Pancreas (tissue), 10 donors: ENCODE measurements around the gene ERMAP. TPM values are rescaled to one million over a fixed set of nuclear protein-coding genes. Genes with fewer than 3 reads are reported as not detected.

Experiments used
- ATAC-seq, 4 donors: fragments of 200-7000 bp; cut with Tn5 transposase; one replicate each; pipeline versions ENCODE4 v1.8.0 to v1.9.1; 2020; ENCODE audit warnings: mild to moderate bottlenecking in 4 of 4, moderate library complexity in 4 of 4
- DNase-seq, 6 donors: peaks; one replicate each; pipeline ENCODE4 v3.0.0-alpha.2; 2020
- FAIRE-seq: peaks from 2 replicates; lab custom pipeline; 2012; peaks lifted over from hg19 to GRCh38; lab: Jason Lieb, UNC
- H3K27ac ChIP-seq, 4 donors: fragments of 200-600 bp; sonication (generic); 1 replicate in 3 of 4; 2 replicates in 1 of 4; pipeline versions ENCODE4 v1.5.0 to v1.8.0; 2020
- H3K27me3 ChIP-seq, 4 donors: fragments of 200-600 bp; one replicate each; pipeline ENCODE4 v1.8.0; 2021
- H3K36me3 ChIP-seq, 3 donors: fragments of 200-600 bp; sonication (generic) in 1 of 3; one replicate each; pipeline versions ENCODE4 v1.5.0 to v1.8.0; 2020 to 2021
- H3K4me1 ChIP-seq, 3 donors: fragments of 200-600 bp; one replicate each; pipeline ENCODE4 v1.8.0; 2021
- H3K4me3 ChIP-seq, 4 donors: fragments of 200-600 bp; sonication (generic) in 2 of 4; one replicate each; pipeline versions ENCODE4 v1.5.0 to v1.8.0; 2020 to 2021
- H3K9me3 ChIP-seq, 4 donors: fragments of 200-600 bp; one replicate each; pipeline ENCODE4 v1.8.0; 2021
- whole genome bisulfite sequencing, 2 donors: extraction: QIAGEN DNeasy Blood & Tissue Kit; methylation state at CpG; one replicate each; pipeline ENCODE4 v1.1.7; 2013; 5-methylcytosine and 5-hydroxymethylcytosine counted together
- intact Hi-C, 3 donors: fragments of 100-400 bp; cut with DNase I; formaldehyde crosslinking; loops; one replicate each; pipeline versions ENCODE4 v1.11.1 to v1.14.2; 2022
- polyA plus RNA-seq, 2 donors: library from polyadenylated mRNA; stranded (reverse); fragments of 200-250 nt; gene quantifications; one replicate each; pipeline ENCODE4 v1.2.3, GENCODE V29; 2013
- total RNA-seq, 6 donors: library from RNA; stranded (reverse); fragmentation: NEBNext Ultra II Directional in 4 of 6; extraction: Animal tissue kit (Norgen Biotek cat#: 25700) in 4 of 6; gene quantifications; one replicate each; pipeline versions ENCODE4 v1.2.1 to v1.2.4, GENCODE V29; 2021 to 2023
- TF ChIP-seq, protein P1 (sequence below), 4 donors: fragments of 200-600 bp; sonication (generic) in 3 of 4; IDR thresholded peaks; one replicate each; pipeline versions ENCODE4 v1.5.0 to v1.8.0; 2021; ENCODE audit warnings: antibody characterized with exemption in 4 of 4
- donor health status: healthy with polysubstance abuse.
- donor health status: DM: no; HTN: no; CAD: no; lungs with moderate emphysema.
- donor health status: DM: no; HTN: no; CAD: no.
- donor health status: control.
- donor health status: control.
- donor health status: Bipolar disorder and iron deficiency.
- donor health status: DM: yes; HTN: yes; CAD: no.
- donor health status: DM: no; HTN: no; CAD: no.
- donor health status: DM: no; HTN: no; CAD: no.
- donor health status: DM: yes; HTN: yes; CAD: no.

ERMAP gene
- total and polyA plus RNA-seq, 8 donors: 4.8 to 11.2 (median 8.5) TPM

DNA sequence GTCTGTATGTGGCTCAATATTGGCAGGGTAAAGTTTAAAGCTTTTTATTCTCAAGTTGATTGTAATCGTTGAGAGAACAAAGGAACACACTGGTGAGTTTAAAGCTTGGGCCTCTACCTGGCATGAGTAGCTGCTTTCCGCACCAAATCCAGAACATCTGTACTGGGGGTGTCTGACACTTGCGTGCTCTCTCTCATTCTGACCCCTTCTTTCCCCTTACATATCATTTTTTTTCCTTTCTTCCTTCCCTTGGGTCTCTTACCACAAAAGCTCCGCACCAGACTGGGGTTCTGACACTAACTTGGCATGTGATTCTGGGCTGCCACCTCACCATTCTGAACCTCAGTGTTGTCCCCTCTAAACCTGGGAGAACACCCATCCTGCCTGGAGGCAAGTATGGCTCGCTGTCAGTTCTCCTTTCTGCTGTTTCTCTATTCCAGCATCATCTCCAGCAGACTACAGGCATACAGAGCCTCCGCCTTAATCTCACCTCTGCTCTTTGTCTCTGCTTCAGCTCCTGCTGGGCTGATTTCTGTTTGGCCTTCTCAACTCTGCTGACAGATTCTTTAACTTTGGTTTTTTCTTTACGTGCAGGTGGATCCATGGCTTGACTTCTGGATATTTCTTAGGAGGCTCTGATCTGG lies 859 bp upstream of the ERMAP start:
- intact Hi-C loops: no loop called here
- no peak for DNase-seq
- H3K4me3 ChIP-seq: peak overlapping the region; percentile 55 to 69 (median 64)
- peaks cover 0 to 24% (median 7%) of the 10 kb centered on the region in 3 donors for H3K4me1 ChIP-seq
- WGBS, 2 donors: 49 to 50% methylated on average over 7 of the region's 7 CpGs
- ATAC-seq: peak in 2 of 4 donors; percentile 4 to 8
- H3K27ac ChIP-seq: peak overlapping the region; percentile 88 to 97 (median 93)
- H3K27me3 ChIP-seq: no peaks in the 10 kb centered on the region
- no peaks in the 10 kb centered on the region for H3K9me3 ChIP-seq
- no peaks in the 10 kb centered on the region for H3K36me3 ChIP-seq
- no peak for FAIRE-seq
- TF ChIP-seq, protein P1, sequence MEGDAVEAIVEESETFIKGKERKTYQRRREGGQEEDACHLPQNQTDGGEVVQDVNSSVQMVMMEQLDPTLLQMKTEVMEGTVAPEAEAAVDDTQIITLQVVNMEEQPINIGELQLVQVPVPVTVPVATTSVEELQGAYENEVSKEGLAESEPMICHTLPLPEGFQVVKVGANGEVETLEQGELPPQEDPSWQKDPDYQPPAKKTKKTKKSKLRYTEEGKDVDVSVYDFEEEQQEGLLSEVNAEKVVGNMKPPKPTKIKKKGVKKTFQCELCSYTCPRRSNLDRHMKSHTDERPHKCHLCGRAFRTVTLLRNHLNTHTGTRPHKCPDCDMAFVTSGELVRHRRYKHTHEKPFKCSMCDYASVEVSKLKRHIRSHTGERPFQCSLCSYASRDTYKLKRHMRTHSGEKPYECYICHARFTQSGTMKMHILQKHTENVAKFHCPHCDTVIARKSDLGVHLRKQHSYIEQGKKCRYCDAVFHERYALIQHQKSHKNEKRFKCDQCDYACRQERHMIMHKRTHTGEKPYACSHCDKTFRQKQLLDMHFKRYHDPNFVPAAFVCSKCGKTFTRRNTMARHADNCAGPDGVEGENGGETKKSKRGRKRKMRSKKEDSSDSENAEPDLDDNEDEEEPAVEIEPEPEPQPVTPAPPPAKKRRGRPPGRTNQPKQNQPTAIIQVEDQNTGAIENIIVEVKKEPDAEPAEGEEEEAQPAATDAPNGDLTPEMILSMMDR (IDR thresholded peaks at IDR 0.05): no peak

DNA sequence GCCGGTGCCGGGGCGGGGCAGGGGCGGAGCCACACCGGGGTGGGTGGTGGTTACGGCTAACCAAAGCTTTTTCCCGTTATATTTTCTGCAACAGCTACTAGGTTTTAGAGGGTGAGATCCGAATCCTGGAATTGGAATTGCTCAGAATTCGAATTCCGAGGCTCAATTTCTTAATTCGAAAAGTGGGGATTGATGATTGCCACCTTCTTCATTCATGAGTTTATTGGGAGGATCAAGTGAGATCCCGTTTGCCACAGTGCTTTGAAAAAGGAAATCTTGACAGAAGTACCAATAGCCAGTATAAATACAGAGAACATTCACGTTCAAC lies 482 bp downstream of the ERMAP start:
- Histone ChIP-seq H3K27me3 (no peaks in the 10 kb centered on the region), H3K4me1 (peaks cover 0 to 24% (median 7%) of the 10 kb centered on the region in 3 donors), H3K9me3 (no peaks in the 10 kb centered on the region), H3K27ac (peak overlapping the region; percentile 88 to 97 (median 93)), H3K4me3 (peak overlapping the region in 2 of 4 donors; percentile 67 to 69), H3K36me3 (no peaks in the 10 kb centered on the region)
- intact Hi-C loops: no loop called here
- ATAC-seq: no peak
- TF ChIP-seq, protein P1 (IDR thresholded peaks at IDR 0.05): no peak
- 1 to 2% methylated on average over 13 of the region's 13 CpGs for WGBS, 2 donors
- no peak for FAIRE-seq
- no peak for DNase-seq

DNA sequence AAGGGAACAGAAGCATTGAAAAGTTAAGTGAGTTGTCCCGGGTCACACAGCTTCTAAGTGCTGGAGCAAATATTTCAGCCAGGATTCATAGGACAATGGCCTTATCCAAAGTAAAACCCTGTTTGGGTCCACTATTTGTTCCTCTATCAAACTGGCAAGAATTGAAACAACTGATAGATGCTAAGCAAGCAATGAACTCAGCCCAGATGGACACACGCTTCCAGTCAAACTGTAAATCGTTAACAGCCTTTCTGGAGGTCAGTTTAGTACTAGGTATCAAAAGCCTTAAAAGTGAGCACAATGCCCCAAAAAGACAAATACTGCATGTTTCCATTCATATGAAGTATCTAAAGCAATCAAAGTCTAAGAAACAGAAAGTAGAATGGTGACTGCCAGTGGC lies 1.1 kb downstream of the ERMAP start:
- Histone ChIP-seq H3K36me3 (no peaks in the 10 kb centered on the region), H3K4me3 (peak overlapping the region in 1 of 4 donors; percentile 67), H3K27ac (no peak overlapping the region), H3K27me3 (no peaks in the 10 kb centered on the region), H3K9me3 (no peaks in the 10 kb centered on the region), H3K4me1 (peaks cover 0 to 24% (median 10%) of the 10 kb centered on the region in 3 donors)
- WGBS, 2 donors: 47% methylated on average over 3 of the region's 3 CpGs
- DNase-seq: no peak
- TF ChIP-seq, protein P1 (IDR thresholded peaks at IDR 0.05): no peak
- ATAC-seq: no peak
- intact Hi-C loops: no loop called here
- FAIRE-seq: no peak

DNA sequence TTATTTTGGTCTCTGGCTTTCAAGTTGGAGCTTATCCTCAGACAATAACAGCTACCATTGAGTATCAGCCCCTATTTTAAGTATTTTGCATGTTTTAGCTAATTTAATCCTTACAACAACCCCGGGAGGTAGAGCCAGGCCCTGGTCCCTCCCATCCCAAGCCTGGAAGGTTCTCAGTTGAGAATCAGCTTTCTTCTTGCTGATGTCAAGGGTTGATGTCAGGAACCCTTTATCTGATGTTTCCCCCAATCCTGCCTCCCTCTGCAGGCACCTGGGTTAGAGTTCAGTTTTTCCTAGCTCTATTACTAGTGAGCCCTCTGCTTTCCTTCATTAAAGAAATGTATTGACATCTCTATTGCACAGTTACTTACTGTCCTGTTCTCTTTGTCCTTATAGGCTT lies 3.9 kb downstream of the ERMAP start:
- Histone ChIP-seq H3K36me3 (no peaks in the 10 kb centered on the region), H3K9me3 (no peaks in the 10 kb centered on the region), H3K4me1 (peaks cover 0 to 19% (median 16%) of the 10 kb centered on the region in 3 donors), H3K27ac (no peak overlapping the region), H3K4me3 (no peak overlapping the region), H3K27me3 (no peaks in the 10 kb centered on the region)
- intact Hi-C loops: no loop called here
- no peak for FAIRE-seq
- 74 to 82% methylated on average over 1 of the region's 1 CpG for WGBS, 2 donors
- no peak for ATAC-seq
- no peak for DNase-seq
- TF ChIP-seq, protein P1 (IDR thresholded peaks at IDR 0.05): no peak

DNA sequence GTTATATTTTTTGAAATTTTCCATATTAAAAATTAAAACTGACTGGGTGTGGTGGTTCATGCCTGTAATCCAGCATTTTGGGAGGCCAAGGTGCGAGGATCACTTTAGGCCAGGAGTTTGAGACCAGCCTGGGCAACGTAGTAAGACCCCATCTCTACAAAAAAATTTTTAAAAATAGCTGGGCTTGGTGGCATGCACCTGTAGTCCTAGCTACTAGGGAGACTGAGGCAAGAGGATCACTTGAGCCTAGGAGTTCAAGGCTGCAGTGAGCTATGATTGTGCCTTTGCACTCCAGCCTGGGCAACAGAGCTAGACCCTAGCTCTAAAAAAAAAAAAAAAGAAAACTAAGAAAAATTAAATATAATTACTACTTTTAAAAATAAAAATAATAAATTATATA lies 4.8 kb downstream of the ERMAP start:
- FAIRE-seq (no peak), ATAC-seq (no peak), DNase-seq (no peak)
- H3K36me3 ChIP-seq: no peaks in the 10 kb centered on the region
- WGBS, 2 donors: 97 to 99% methylated on average over 2 of the region's 2 CpGs
- H3K4me1 ChIP-seq: peaks cover 0 to 16% (median 12%) of the 10 kb centered on the region in 3 donors
- no peak overlapping the region for H3K27ac ChIP-seq
- no peak overlapping the region for H3K4me3 ChIP-seq
- intact Hi-C loops: no loop called here
- TF ChIP-seq, protein P1 (IDR thresholded peaks at IDR 0.05): no peak
- H3K9me3 ChIP-seq: no peaks in the 10 kb centered on the region
- no peaks in the 10 kb centered on the region for H3K27me3 ChIP-seq
